Measurements from ENCODE around the gene PRKG1. TPM values are rescaled to one million over a fixed set of nuclear protein-coding genes. Genes with fewer than 3 reads are reported as not detected.

PRKG1 gene
- total and polyA plus RNA-seq, 2 experiments from 2014 or later: 10.7 to 21.8 TPM

GRCh38 chr10:51607463-51607835 is 533.2 kb downstream of the PRKG1 start:
- H3K9me3 ChIP-seq (ENCODE audit: low read depth): no peaks in the 10 kb centered on the region
- DNase-seq: no peak
- no peak overlapping the region for H3K9ac ChIP-seq
- H3K4me1 ChIP-seq (ENCODE audit: insufficient read depth): 0 out of 2 replicates have a peak, but pooled peaks cover under 1% of the 10 kb centered on the region
- no peak overlapping the region for H3K4me2 ChIP-seq (ENCODE audit: unreplicated experiment)
- no peaks in the 10 kb centered on the region for H4K20me1 ChIP-seq (ENCODE audit: insufficient read depth)
- H3K4me3 ChIP-seq: no peak overlapping the region
- H3K27ac ChIP-seq: no peak overlapping the region
- 92 to 100% methylated on average over 3 of the region's 3 CpGs for WGBS, 2 experiments (ENCODE audit: low coverage in 1 of 2, low lambda C conversion rate in 2 of 2, missing lambda C conversion rate in 2 of 2)
- TF ChIP-seq EZH2 (IDR thresholded peaks at IDR 0.05; ENCODE audit: insufficient read depth, poor library complexity, severe bottlenecking) (no peak), EZH2phosphoT487 (IDR thresholded peaks at IDR 0.05; ENCODE audit: insufficient read depth, low read depth) (no peak)
- H3F3A ChIP-seq (ENCODE audit: insufficient read depth): no peaks in the 10 kb centered on the region
- in situ Hi-C loops (cut with MboI): no loop called here
- H3K36me3 ChIP-seq (ENCODE audit: low read depth): no peaks in the 10 kb centered on the region
- H3K27me3 ChIP-seq (replicated peaks; ENCODE audit: insufficient read depth): no peaks in the 10 kb centered on the region
- no peak overlapping the region for H2AFZ ChIP-seq
- no peaks in the 10 kb centered on the region for H3K79me2 ChIP-seq (ENCODE audit: insufficient read depth)
- H3K9me2 ChIP-seq (ENCODE audit: insufficient read depth): no peaks in the 10 kb centered on the region

DNA sequence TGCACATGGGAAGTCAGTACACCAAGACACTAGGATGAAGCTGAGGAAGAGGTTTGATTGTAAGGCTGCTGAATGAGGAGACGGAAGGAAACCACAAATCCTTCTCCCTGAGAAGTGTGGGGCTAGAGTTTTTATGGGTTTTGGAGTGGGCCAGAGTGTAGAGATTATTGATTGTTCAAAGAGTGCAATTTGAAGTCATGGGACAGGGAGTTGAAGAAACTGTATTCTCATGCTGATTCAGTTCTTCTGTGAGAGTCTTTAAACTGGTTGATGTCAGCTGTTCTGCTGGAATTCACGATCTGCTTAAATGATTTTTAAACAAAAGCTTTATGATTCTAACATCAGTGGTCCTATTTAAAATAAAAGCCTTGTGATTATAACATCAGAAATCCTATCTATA is 533.9 kb downstream of the PRKG1 start:
- no peak overlapping the region for H3K4me3 ChIP-seq
- H3F3A ChIP-seq (ENCODE audit: insufficient read depth): no peaks in the 10 kb centered on the region
- H3K4me1 ChIP-seq (ENCODE audit: insufficient read depth): no peaks in the 10 kb centered on the region
- H4K20me1 ChIP-seq (ENCODE audit: insufficient read depth): no peaks in the 10 kb centered on the region
- WGBS, 2 experiments (ENCODE audit: low coverage in 1 of 2, low lambda C conversion rate in 2 of 2, missing lambda C conversion rate in 2 of 2): 78 to 79% methylated on average over 2 of the region's 2 CpGs
- H3K9ac ChIP-seq: no peak overlapping the region
- H3K27me3 ChIP-seq (replicated peaks; ENCODE audit: insufficient read depth): no peaks in the 10 kb centered on the region
- 0 out of 2 replicates have a peak, but pooled peaks cover 4% of the 10 kb centered on the region for H3K79me2 ChIP-seq (ENCODE audit: insufficient read depth)
- TF ChIP-seq EZH2 (IDR thresholded peaks at IDR 0.05; ENCODE audit: insufficient read depth, poor library complexity, severe bottlenecking): no peak
- TF ChIP-seq EZH2phosphoT487 (IDR thresholded peaks at IDR 0.05; ENCODE audit: insufficient read depth, low read depth): no peak
- no peak overlapping the region for H2AFZ ChIP-seq
- no peak overlapping the region for H3K4me2 ChIP-seq (ENCODE audit: unreplicated experiment)
- H3K36me3 ChIP-seq (ENCODE audit: low read depth): no peaks in the 10 kb centered on the region
- H3K27ac ChIP-seq: no peak overlapping the region
- in situ Hi-C loops (cut with MboI): no loop called here
- H3K9me3 ChIP-seq (ENCODE audit: low read depth): no peaks in the 10 kb centered on the region
- no peak for DNase-seq
- no peaks in the 10 kb centered on the region for H3K9me2 ChIP-seq (ENCODE audit: insufficient read depth)

DNA sequence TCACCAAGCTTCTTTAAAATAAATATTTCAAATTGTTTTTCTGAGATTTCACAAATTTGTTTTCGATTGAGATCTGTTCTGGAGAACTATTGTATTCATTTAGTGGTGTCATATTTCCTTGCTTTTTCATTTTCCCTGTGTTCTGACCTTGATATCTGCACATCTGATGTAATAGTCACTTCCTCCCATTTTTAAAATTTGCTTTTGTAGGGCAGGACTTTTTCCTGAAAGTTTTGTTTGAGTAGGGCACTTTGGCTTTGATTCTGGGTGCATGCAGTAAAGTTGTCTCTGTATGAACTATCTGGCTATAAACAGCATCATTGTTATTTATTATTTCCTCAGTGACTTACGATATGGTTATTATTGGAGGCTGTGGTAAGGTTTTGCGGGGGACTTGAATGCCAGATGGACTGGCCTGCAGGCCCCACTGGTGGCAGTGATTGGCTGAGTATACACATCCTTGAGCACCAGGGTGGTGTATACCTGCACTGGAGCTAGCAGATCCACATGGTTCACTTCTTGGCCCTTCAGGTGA is 541.5 kb downstream of the PRKG1 start:
- Histone ChIP-seq H3K36me3 (ENCODE audit: low read depth) (no peaks in the 10 kb centered on the region), H2AFZ (no peak overlapping the region), H3K4me3 (no peak overlapping the region), H3K27ac (no peak overlapping the region), H3K4me2 (ENCODE audit: unreplicated experiment) (no peak overlapping the region), H3K79me2 (ENCODE audit: insufficient read depth) (0 out of 2 replicates have a peak, but pooled peaks cover 7% of the 10 kb centered on the region), H4K20me1 (ENCODE audit: insufficient read depth) (no peaks in the 10 kb centered on the region), H3K27me3 (replicated peaks; ENCODE audit: insufficient read depth) (no peaks in the 10 kb centered on the region), H3K9me2 (ENCODE audit: insufficient read depth) (no peaks in the 10 kb centered on the region), H3K9ac (no peak overlapping the region), H3K9me3 (ENCODE audit: low read depth) (no peaks in the 10 kb centered on the region), H3K4me1 (ENCODE audit: insufficient read depth) (no peaks in the 10 kb centered on the region), H3F3A (ENCODE audit: insufficient read depth) (no peaks in the 10 kb centered on the region)
- in situ Hi-C loops (cut with MboI): no loop called here
- WGBS, 2 experiments (ENCODE audit: low coverage in 1 of 2, low lambda C conversion rate in 2 of 2, missing lambda C conversion rate in 2 of 2): 78 to 86% methylated on average over 3 of the region's 3 CpGs
- no peak for DNase-seq
- TF ChIP-seq EZH2phosphoT487 (IDR thresholded peaks at IDR 0.05; ENCODE audit: insufficient read depth, low read depth) (no peak), EZH2 (IDR thresholded peaks at IDR 0.05; ENCODE audit: insufficient read depth, poor library complexity, severe bottlenecking) (no peak)

- Histone ChIP-seq H3K27me3 (replicated peaks; ENCODE audit: insufficient read depth) (no peaks in the 10 kb centered on the region), H3K9ac (no peak overlapping the region), H3K4me2 (ENCODE audit: unreplicated experiment) (no peak overlapping the region), H3K9me3 (ENCODE audit: low read depth) (no peaks in the 10 kb centered on the region), H3K27ac (no peak overlapping the region), H3F3A (ENCODE audit: insufficient read depth) (no peaks in the 10 kb centered on the region), H4K20me1 (ENCODE audit: insufficient read depth) (no peaks in the 10 kb centered on the region), H3K79me2 (ENCODE audit: insufficient read depth) (0 out of 2 replicates have a peak, but pooled peaks cover 7% of the 10 kb centered on the region), H2AFZ (no peak overlapping the region), H3K4me1 (ENCODE audit: insufficient read depth) (no peaks in the 10 kb centered on the region), H3K9me2 (ENCODE audit: insufficient read depth) (no peaks in the 10 kb centered on the region), H3K4me3 (no peak overlapping the region), H3K36me3 (ENCODE audit: low read depth) (no peaks in the 10 kb centered on the region)
- in situ Hi-C loops (cut with MboI): no loop called here
- DNase-seq: no peak
- no peak for TF ChIP-seq EZH2phosphoT487 (IDR thresholded peaks at IDR 0.05; ENCODE audit: insufficient read depth, low read depth)
- no peak for TF ChIP-seq EZH2 (IDR thresholded peaks at IDR 0.05; ENCODE audit: insufficient read depth, poor library complexity, severe bottlenecking)
- WGBS, 2 experiments (ENCODE audit: low coverage in 1 of 2, low lambda C conversion rate in 2 of 2, missing lambda C conversion rate in 2 of 2): 72 to 73% methylated on average over 4 of the region's 4 CpGs
Measured at GRCh38 chr10:51617576-51618235, 543.4 kb downstream of the PRKG1 start.

All from GM23248 (cell line).